ENCODE measurements around the gene DDX49. TPM values are rescaled to one million over a fixed set of nuclear protein-coding genes. Genes with fewer than 3 reads are reported as not detected.
"Not testable (repeated sequence)": the region's sequence is repeated elsewhere in the genome, so short reads cannot be mapped to it uniquely, and the experiment has no call there.

DDX49 gene
- total RNA-seq, 1 experiment from 2014 or later = 68.8 TPM

GRCh38 chr19:18948976-18949356, 29.5 kb downstream of the DDX49 start:
- H3K36me3 ChIP-seq (ENCODE audit: insufficient read depth, low read length, poor library complexity, severe bottlenecking) = no peaks in the 10 kb centered on the region
- no peaks in the 10 kb centered on the region for H3K9me3 ChIP-seq (ENCODE audit: low read depth, low read length, poor library complexity, severe bottlenecking)
- POLR2A ChIA-PET (ENCODE audit: low non-redundant PET) = no interaction called here
- H3K27me3 ChIP-seq (replicated peaks; ENCODE audit: insufficient read depth, low read depth, low read length, poor library complexity) = no peaks in the 10 kb centered on the region
- H3K27ac ChIP-seq (ENCODE audit: low read depth, low read length, poor library complexity, severe bottlenecking) = no peak overlapping the region
- intact Hi-C loops (cut with micrococcal nuclease; ENCODE audit: unreplicated experiment) = no loop called here
- H3K4me3 ChIP-seq (ENCODE audit: low read depth, low read length, poor library complexity, severe bottlenecking) = no peak overlapping the region
- no peaks in the 10 kb centered on the region for H3K4me1 ChIP-seq (ENCODE audit: insufficient read depth, low read length, poor library complexity, severe bottlenecking)
- no TSS peak for BruUV-seq (replicated peaks)
- TF ChIP-seq CTCF (conservative IDR thresholded peaks at IDR 0.05; ENCODE audit: low read depth, low read length) (no peak), EZH2 (IDR thresholded peaks at IDR 0.05; ENCODE audit: borderline replicate concordance, low read depth, low read length, poor library complexity, severe bottlenecking) (no peak)
- CTCF ChIA-PET = no interaction called here
- no peak for DNase-seq (ENCODE audit: low spot score)

GRCh38 chr19:18949858-18950257, 30.3 kb downstream of the DDX49 start:
- intact Hi-C loops (cut with micrococcal nuclease; ENCODE audit: unreplicated experiment) = no loop called here
- Histone ChIP-seq H3K27me3 (replicated peaks; ENCODE audit: insufficient read depth, low read depth, low read length, poor library complexity) (no peaks in the 10 kb centered on the region), H3K27ac (ENCODE audit: low read depth, low read length, poor library complexity, severe bottlenecking) (no peak overlapping the region), H3K9me3 (ENCODE audit: low read depth, low read length, poor library complexity, severe bottlenecking) (no peaks in the 10 kb centered on the region), H3K4me1 (ENCODE audit: insufficient read depth, low read length, poor library complexity, severe bottlenecking) (no peaks in the 10 kb centered on the region), H3K4me3 (ENCODE audit: low read depth, low read length, poor library complexity, severe bottlenecking) (no peak overlapping the region), H3K36me3 (ENCODE audit: insufficient read depth, low read length, poor library complexity, severe bottlenecking) (no peaks in the 10 kb centered on the region)
- no peak for TF ChIP-seq CTCF (conservative IDR thresholded peaks at IDR 0.05; ENCODE audit: low read depth, low read length)
- TF ChIP-seq EZH2 (IDR thresholded peaks at IDR 0.05; ENCODE audit: borderline replicate concordance, low read depth, low read length, poor library complexity, severe bottlenecking) = no peak
- no TSS peak for BruUV-seq (replicated peaks)
- POLR2A ChIA-PET (ENCODE audit: low non-redundant PET) = no interaction called here
- CTCF ChIA-PET = no interaction called here
- DNase-seq (ENCODE audit: low spot score) = no peak

- Histone ChIP-seq H3K4me1 (ENCODE audit: insufficient read depth, low read length, poor library complexity, severe bottlenecking) (no peaks in the 10 kb centered on the region), H3K4me3 (ENCODE audit: low read depth, low read length, poor library complexity, severe bottlenecking) (no peak overlapping the region), H3K27ac (ENCODE audit: low read depth, low read length, poor library complexity, severe bottlenecking) (no peak overlapping the region), H3K27me3 (replicated peaks; ENCODE audit: insufficient read depth, low read depth, low read length, poor library complexity) (no peaks in the 10 kb centered on the region), H3K9me3 (ENCODE audit: low read depth, low read length, poor library complexity, severe bottlenecking) (no peaks in the 10 kb centered on the region), H3K36me3 (ENCODE audit: insufficient read depth, low read length, poor library complexity, severe bottlenecking) (no peaks in the 10 kb centered on the region)
- ChIA-PET POLR2A (ENCODE audit: low non-redundant PET) (no interaction called here), CTCF (no interaction called here)
- intact Hi-C loops (cut with micrococcal nuclease; ENCODE audit: unreplicated experiment) = no loop called here
- TF ChIP-seq EZH2 (IDR thresholded peaks at IDR 0.05; ENCODE audit: borderline replicate concordance, low read depth, low read length, poor library complexity, severe bottlenecking) (no peak), CTCF (conservative IDR thresholded peaks at IDR 0.05; ENCODE audit: low read depth, low read length) (no peak)
- no TSS peak for BruUV-seq (replicated peaks)
- DNase-seq (ENCODE audit: low spot score) = no peak
These were observed 32.3 kb downstream of the DDX49 start for GRCh38 chr19:18951721-18952281.

GRCh38 chr19:18952364-18953003, 33.0 kb downstream of the DDX49 start:
- H3K27ac ChIP-seq (ENCODE audit: low read depth, low read length, poor library complexity, severe bottlenecking); H3K4me1 ChIP-seq (ENCODE audit: insufficient read depth, low read length, poor library complexity, severe bottlenecking); CTCF ChIA-PET; POLR2A ChIA-PET (ENCODE audit: low non-redundant PET); H3K27me3 ChIP-seq (replicated peaks; ENCODE audit: insufficient read depth, low read depth, low read length, poor library complexity); H3K4me3 ChIP-seq (ENCODE audit: low read depth, low read length, poor library complexity, severe bottlenecking); DNase-seq (ENCODE audit: low spot score); BruUV-seq (replicated peaks); intact Hi-C loops (cut with micrococcal nuclease; ENCODE audit: unreplicated experiment); H3K9me3 ChIP-seq (ENCODE audit: low read depth, low read length, poor library complexity, severe bottlenecking); H3K36me3 ChIP-seq (ENCODE audit: insufficient read depth, low read length, poor library complexity, severe bottlenecking): not testable (repeated sequence)
